HG02588 (cell line): Measurements from ENCODE around the gene CSAG3.

ENCODE experiments used
- ATAC-seq: cut with Tn5 transposase; IDR thresholded peaks from one replicate; pipeline ENCODE4 v1.9.1; 2021; ENCODE audit warnings: mild to moderate bottlenecking, moderate library complexity; ENCODE audit not compliant: unreplicated experiment

The CSAG3 gene

GRCh38 chrX:152806035-152806434 lies 47.0 kb downstream of the CSAG3 start:
- ATAC-seq: no peak
